ENCODE measurements around the gene ZEB2. TPM values are rescaled to one million over a fixed set of nuclear protein-coding genes. Genes with fewer than 3 reads are reported as not detected.

Gene ZEB2
- total and polyA plus RNA-seq, 2 of the 8 experiments (the other 6 are each of a cell fraction or from before 2014, with no cell fraction given), result 0.38 TPM; not detected in 1

- H3K4me2 ChIP-seq (ENCODE audit: insufficient read depth in 1 of 2, low read depth in 2 of 2, low read length in 2 of 2), result peak overlapping the region; percentile 19 to 40; a peak in 3 of 4 replicates
- no peak for FAIRE-seq
Observed at GRCh38 chr2:144346229-144346628, 173.7 kb downstream of the ZEB2 start.

More at GRCh38 chr2:144346229-144346628, 173.7 kb downstream of the ZEB2 start:
- Histone ChIP-seq H3K36me3 (ENCODE audit: control insufficient read depth in 2 of 4, insufficient read depth in 4 of 4, low read length in 3 of 4) (no peaks in the 10 kb centered on the region), H3K23ac (ENCODE audit: insufficient read length) (no peak overlapping the region), H3K27ac (ENCODE audit: low read depth, low read length) (no peak overlapping the region), H3K27me3 (replicated peaks in 1 of 4; ENCODE audit: control insufficient read depth in 3 of 4, extremely low read depth in 1 of 4, insufficient read depth in 3 of 4, low read length in 3 of 4) (peaks cover 0 to 2% (median 0%) of the 10 kb centered on the region in 4 experiments; a peak in 2 of 7 replicates), H2BK20ac (ENCODE audit: low read length) (no peak overlapping the region), H4K91ac (replicated peaks; ENCODE audit: insufficient read length, low read length) (no peak overlapping the region), H3K4me1 (replicated peaks in 1 of 4; ENCODE audit: control insufficient read depth in 3 of 4, insufficient read depth in 4 of 4, low read length in 3 of 4) (peaks cover 1 to 14% (median 12%) of the 10 kb centered on the region in 4 experiments; a peak in 5 of 7 replicates), H3K23me2 (ENCODE audit: low read depth, low read length) (no peaks in the 10 kb centered on the region), H2BK5ac (ENCODE audit: low read depth, low read length) (no peak overlapping the region), H3K4me3 (ENCODE audit: extremely low read depth in 1 of 4, insufficient read depth in 2 of 4, low read depth in 3 of 4, low read length in 4 of 4) (no peak overlapping the region), H2BK120ac (replicated peaks; ENCODE audit: low read depth, low read length) (no peak overlapping the region), H3K79me2 (ENCODE audit: control insufficient read depth in 1 of 2, insufficient read depth in 2 of 2, low read length in 2 of 2) (no peaks in the 10 kb centered on the region), H3K4ac (replicated peaks; ENCODE audit: insufficient read length, low read depth, low read length) (no peak overlapping the region), H4K8ac (ENCODE audit: extremely low read depth, insufficient read depth, low read length) (no peak overlapping the region), H4K5ac (ENCODE audit: insufficient read length, low read depth, low read length) (no peak overlapping the region), H2AFZ (ENCODE audit: low read length) (0 out of 2 replicates have a peak overlapping the region, but pooled peaks have one; percentile 24), H2BK12ac (ENCODE audit: low read depth, low read length) (peak overlapping the region; percentile 42; the same call in 1 of the 2 replicates), H3K56ac (replicated peaks; ENCODE audit: insufficient read length, low read depth, low read length) (no peak overlapping the region), H3K18ac (ENCODE audit: extremely low read depth, low read length) (no peak overlapping the region), H3K14ac (ENCODE audit: insufficient read length) (no peak overlapping the region), H2AK5ac (ENCODE audit: low read depth, low read length) (no peak overlapping the region), H3K9ac (replicated peaks in 1 of 4; ENCODE audit: extremely low read depth in 1 of 4, low read depth in 3 of 4, low read length in 3 of 4) (no peak overlapping the region), H3K9me3 (ENCODE audit: insufficient read depth in 2 of 2, low read depth in 1 of 2, low read length in 1 of 2) (no peaks in the 10 kb centered on the region), H3K79me1 (ENCODE audit: low read depth, low read length) (no peaks in the 10 kb centered on the region), H2BK15ac (ENCODE audit: low read length) (no peak overlapping the region), H4K20me1 (replicated peaks in 1 of 2; ENCODE audit: control insufficient read depth in 1 of 2, insufficient read depth in 2 of 2, low read length in 2 of 2) (no peaks in the 10 kb centered on the region)
- TF ChIP-seq TEAD4 (IDR thresholded peaks at IDR 0.05; ENCODE audit: low read depth, low read length) (no peak), E2F6 (IDR thresholded peaks at IDR 0.05) (no peak), SIN3A (conservative IDR thresholded peaks at IDR 0.05 in 1 of 2, IDR thresholded peaks at IDR 0.05 in 1 of 2; ENCODE audit: low read depth in 1 of 2, low read length in 2 of 2) (no peak), SIX5 (IDR thresholded peaks at IDR 0.05; ENCODE audit: low read depth, low read length) (no peak), EP300 (IDR thresholded peaks at IDR 0.05; ENCODE audit: borderline replicate concordance in 1 of 2, low read depth in 2 of 2, low read length in 2 of 2) (no peak)
- DNase-seq (ENCODE audit: low read depth in 1 of 2, low spot score in 2 of 2), result no peak
- WGBS, 2 experiments (ENCODE audit: extremely low coverage in 1 of 2, insufficient coverage in 1 of 2, insufficient read length in 1 of 2, insufficient replicate concordance in 2 of 2, low coverage in 1 of 2, low lambda C conversion rate in 2 of 2, missing lambda C conversion rate in 1 of 2), result 50% methylated on average over 4 of the region's 4 CpGs; no CpG with 5 or more reads in 1 of the 2 experiments
- CTCF ChIA-PET (ENCODE audit: partially characterized antibody), result interaction anchor here (0.6 to 1.7 kb wide), 5 partner anchors 9 to 431 kb away, joined by 3 to 5 read pairs (median 3); no protein-coding TSS in a partner anchor
- POLR2A ChIA-PET (ENCODE audit: partially characterized antibody), result no interaction called here
